Measurements from ENCODE around the gene DENND1A. TPM values are rescaled to one million over a fixed set of nuclear protein-coding genes. Genes with fewer than 3 reads are reported as not detected.

The DENND1A gene
- total RNA-seq, 2 experiments from 2014 or later, result 18.5 to 20.1 TPM

DNA sequence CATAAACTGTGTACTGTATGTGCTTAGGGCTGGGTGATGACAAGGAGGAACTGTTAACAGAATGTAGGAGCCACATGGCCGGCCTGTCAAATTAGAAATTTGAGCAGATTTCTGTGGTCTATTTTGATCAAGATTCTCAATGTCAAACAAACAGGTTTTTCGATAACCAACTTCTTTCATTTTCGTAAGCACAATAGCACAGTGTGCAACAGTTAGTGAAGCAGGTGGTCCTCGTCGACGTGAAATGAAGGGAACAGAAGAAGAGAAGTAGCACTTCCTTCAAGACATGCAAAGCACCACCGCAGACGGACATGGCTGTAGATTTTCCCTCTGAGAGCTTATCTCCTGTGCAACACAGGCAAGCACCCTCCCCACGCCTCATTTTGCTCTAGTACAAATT, 321.8 kb downstream of the DENND1A start:
- ChIA-PET POLR2A (no interaction called here), CTCF (no interaction called here)

DNA sequence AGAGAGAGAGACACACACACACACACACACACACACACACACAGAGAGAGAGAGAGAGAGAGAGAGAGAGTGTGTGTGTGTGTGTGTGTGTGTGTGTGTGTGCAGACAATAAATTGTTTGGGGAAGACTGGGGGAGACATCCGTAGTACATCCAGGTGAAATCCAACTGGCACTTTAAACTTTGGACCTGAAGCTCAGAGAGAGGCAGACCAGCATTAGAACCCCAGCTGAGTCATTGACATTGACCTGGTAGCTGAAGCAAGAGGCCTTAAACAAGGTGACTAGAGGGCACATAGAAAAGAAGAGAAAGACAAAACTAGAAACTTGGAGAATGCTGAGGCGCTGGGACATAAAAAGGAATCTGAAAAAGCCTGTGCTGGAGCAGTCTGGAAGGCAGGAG, 322.4 kb downstream of the DENND1A start:
- ChIA-PET POLR2A (no interaction called here), CTCF (no interaction called here)

DNA sequence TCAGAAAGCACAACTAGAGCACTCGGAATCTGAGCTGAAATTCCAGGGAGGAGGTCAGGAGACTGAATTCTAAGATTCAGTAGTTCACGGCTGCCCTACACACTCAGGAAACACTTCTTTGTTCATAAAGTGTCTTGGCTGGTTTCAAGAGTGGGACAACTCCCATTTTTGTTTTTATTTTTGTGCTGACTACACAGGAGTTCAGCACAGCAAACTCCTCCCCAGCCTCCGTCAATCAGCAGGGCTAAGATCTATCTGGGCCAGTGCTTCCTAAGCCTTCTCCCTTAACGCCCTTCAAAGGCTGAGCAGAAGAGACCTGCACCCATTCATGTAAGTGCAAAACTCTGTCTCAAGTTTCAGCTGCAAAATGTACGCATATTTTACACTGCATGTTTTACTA, 323.8 kb downstream of the DENND1A start:
- ChIA-PET POLR2A (no interaction called here), CTCF (no interaction called here)

DNA sequence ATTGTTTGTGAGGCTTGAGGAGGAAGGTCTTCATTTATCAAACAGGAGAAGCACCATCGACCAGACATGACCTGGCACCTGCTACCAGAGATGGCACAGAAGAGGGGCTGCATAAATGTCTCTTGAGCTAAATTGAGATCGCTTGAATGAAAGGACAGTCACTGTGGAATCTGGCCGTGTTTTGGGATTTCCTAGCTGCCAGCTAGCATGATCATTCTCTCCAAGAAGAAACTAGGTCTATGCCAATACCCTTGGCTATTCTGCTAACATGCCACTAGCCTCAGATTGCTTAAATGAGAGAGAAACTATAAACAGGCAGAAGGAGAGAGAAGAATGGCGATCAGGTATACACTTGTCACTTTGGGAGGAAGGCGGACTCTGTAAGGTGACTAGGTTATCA, 324.6 kb downstream of the DENND1A start:
- ChIA-PET POLR2A (no interaction called here), CTCF (no interaction called here)

DNA sequence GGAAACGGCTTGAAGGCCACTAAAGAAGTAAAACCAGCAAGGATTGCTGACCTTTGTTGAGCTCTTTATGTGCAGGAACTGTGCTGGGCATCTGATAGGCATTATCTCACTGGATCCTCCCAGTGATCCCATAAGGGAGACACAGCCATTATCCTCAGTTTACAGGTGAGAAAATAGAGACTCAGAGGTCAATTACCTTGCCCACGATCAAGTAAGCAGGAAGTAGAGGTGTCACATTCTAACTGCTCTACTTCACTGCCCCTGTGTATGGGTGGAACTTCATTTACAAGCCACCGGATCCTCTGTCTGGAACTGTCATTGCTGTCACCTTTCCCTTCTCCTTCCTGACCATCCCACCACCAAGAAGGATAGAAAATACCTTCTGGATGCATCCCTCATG, 325.1 kb downstream of the DENND1A start:
- ChIA-PET POLR2A (no interaction called here), CTCF (no interaction called here)

DNA sequence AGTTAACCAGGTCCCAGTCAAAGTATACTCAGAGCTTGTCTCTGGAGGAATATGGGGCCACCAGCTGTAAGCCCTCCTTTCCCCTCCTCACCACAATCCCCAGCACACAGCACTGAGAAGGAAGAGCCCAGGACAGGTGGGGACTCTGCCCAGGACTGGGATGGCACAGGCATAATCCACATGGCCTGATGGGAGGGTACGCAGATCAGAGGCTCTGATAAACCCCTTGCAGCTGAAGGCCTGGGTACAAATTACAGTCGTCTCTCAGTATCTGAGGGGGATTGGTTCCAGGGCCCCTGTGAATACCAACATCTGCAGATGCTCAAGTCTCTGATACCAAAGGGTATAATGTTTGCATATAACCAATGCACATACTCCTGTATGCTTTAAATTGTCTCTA, 328.1 kb downstream of the DENND1A start:
- CTCF ChIA-PET, result no interaction called here

DNA sequence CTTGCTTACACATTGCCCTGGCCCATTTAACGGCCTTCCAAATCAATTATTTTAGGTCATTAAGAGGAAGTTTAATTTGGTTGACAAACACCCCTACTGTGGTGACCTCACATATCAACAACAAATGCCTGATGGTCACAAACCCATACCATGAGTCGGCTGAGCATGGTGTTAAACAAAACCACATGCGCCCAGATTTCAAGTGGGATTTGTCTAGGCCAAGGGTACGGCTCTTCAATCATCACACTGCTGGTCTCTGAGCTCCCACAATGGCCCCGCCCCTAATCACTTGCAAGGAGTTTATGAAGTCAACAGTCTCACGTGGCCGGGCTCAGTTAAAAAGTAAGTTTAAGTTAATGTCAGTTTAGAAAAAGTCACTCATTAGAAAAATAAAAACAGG, 330.1 kb downstream of the DENND1A start:
- ChIA-PET CTCF (no interaction called here), POLR2A (no interaction called here)

More for the DNA sequence above, 328.1 kb downstream of the DENND1A start:
- POLR2A ChIA-PET, result no interaction called here

DNA sequence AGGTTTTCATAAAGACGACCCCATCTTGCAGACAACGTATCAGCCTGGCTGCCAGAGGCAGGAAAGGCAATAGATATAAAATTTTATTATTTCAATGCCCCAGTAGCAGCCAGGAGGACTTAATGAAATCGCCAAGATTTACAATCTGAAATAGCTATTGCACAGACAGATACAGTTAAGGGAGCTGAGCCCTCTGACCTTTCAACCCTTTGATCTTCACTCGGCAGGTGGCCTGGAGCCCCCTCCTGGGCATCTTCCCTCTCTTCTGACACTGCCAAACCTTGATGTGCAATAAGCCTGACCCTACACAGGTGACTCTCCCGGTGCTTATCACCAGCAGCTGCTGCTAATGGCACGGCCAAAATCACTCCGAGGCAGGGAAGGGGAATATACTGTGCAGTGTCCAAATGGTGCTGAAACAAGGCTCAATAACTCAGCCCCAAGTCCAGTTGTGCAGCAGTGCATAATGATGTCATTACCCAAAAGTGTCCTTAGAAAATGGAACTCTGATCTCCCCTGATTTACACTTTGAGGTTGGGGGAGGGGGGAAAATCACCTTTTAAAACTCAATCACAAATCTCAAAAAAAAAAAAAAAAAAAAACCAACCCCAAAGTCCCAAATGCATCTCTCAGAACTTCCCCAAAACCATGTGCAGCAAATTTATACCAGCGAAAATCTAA, 331.9 kb downstream of the DENND1A start:
- CTCF ChIA-PET, result no interaction called here

DNA sequence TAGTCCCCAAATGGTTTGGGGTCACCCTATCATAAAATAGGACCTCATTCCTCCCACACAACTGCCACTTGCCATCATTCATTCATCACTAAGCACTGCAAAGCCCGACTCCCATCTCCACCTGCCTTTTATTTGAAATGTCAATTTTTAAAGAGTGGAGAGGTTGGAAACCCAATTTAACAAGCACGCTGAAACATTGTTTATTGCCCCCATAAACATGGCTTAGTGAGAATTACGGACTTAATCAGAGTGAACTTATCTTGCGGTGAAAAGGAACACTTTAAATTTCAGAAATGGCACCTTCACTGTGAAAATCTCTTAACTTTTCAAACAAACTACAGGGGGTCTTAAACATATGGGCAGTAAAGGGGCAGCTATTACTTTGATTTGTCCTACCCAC, 332.9 kb downstream of the DENND1A start:
- CTCF ChIA-PET, result no interaction called here
- POLR2A ChIA-PET, result no interaction called here

More for the DNA sequence above, 331.9 kb downstream of the DENND1A start:
- POLR2A ChIA-PET, result no interaction called here

DNA sequence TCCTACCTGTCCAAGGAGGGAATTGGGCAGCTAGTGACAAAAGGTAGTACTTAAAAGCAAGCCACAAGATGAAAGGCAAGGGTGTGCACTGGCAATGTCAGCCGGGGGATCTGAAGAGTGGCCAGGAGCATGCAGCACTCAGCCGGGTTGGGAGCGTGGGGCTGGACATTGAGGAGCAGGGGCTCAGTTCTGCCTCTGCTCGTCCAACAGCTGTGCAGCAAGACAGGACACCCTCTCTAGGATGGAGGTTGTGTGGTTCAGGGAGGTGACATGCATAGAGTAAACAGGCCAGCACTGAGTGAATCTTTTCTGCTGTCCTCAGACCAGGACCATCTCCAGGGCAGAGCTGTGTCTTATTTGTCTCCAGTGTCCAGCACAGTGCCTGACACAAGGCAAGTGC, 338.6 kb downstream of the DENND1A start:
- ChIA-PET CTCF (no interaction called here), POLR2A (no interaction called here)

DNA sequence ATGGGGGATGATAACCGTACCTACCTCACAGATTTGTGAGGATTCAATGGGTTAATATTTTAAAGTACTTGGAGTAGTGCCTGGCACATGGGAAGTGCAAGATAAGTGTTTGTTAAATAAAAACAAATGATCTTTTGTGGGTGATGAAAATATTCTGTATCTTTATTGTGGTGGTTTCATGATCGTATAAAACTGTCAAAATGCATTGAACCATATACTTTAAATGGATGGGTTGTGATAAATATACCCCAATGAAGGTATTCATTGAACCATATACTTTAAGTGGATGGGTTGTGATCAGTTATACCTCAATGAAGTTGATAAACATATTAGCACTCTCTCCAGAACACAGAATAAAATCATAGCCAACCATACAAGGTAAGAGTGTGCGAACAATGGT, 339.4 kb downstream of the DENND1A start:
- ChIA-PET CTCF (no interaction called here), POLR2A (no interaction called here)

DNA sequence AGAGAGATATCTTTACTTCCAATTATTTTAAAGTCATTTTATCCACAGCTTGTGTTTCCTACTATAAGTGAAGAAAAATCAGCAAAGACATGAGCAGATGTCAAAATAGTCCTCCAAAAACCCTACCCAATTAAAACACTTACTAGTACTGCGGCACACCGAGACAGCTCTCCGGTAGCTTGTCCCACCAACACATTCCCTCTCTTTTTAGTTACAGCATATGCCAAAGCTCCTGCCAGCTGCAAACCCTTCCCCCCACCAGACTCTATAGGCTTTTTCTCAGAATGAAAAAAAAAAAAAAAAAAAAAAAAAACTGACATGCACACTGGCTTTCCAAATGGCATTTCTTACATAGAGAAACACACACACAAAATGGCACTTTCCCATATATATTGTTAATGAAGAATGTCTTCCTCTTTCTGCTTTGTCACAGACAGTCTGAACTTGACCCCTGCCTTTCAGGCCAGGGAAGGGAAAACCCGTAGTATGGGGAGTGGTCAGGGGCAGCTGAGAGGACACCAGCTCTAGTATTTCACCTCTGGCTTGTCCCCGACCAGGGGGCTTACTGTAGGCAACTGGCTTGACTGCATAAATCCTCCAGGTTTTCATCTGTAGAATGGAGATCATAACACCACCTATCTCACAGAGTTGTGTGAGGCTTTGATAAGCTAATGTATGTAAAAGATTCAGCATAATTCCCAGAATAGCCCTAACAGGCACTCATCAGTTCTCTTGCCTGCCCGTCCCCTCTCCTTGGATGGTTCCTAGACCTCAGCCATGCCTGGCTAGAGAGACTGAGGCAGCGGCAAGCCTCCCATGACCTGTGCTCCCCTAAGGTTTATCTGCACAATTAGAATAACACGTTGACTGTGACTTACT, 340.3 kb downstream of the DENND1A start:
- POLR2A ChIA-PET, result no interaction called here
- CTCF ChIA-PET, result no interaction called here

DNA sequence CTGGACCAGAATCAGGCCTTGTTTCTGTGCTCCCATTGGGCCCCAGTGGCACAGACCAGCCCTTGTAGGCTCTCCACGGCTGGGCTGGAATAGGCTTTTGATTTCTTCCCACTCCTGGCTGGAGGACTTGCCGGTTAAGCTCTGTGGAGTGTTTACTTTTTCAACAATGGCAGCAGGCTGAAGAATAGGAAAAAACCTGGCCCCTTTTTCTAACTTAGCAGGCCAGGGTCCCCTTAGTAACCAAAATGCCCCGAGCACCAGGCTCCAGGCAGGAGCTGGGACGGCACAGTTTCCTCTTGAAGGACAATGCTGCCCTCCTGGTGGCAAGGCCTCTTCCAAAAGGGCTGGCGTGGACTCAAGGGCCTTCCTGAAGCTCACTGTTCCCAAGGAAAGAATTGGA, 343.7 kb downstream of the DENND1A start:
- ChIA-PET CTCF (no interaction called here), POLR2A (no interaction called here)

DNA sequence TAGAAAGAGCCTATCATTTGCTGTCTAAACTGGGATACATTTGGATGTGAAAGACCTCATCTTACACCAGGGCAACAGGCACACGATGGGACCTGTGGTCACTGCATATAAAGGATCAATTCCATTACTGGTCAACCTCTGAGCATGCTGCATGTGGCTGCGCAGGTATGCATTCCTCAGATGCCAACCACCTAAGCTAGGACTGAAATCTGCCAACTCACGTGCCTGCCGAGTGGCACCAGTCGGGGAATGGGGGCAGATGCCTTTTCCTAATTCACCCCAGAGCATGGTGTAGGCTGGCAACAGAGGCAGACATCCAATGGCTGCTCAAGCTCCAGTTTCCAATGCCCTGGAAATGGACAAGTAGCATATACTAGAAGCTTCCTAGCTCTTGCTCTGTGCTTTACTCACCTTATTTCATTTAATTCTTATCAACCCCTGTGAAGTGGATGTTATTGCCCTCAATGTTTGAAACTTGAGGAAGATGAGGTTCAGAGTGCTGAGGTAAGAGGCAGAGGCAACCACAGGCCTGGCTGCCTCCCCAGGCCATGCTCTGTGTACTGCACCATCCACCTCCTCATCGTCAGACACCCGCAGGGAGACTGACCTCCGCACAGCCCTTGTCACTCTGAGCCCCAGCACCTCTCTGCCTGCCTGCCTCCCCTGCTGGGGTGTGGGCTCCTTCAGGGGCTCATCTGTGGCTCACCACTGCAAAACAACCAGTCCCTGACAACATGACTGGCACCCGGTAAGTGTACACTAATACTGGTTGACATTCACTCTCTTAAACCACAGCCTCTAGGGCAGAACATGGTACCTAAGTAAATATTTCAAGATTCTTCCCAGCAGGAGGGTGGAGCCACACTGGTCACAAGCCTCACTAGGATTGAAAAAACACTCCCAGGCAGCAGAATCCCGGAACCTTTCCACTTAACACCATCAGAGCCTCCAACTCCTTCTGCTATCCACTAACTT, 345.4 kb downstream of the DENND1A start:
- CTCF ChIA-PET, result no interaction called here

DNA sequence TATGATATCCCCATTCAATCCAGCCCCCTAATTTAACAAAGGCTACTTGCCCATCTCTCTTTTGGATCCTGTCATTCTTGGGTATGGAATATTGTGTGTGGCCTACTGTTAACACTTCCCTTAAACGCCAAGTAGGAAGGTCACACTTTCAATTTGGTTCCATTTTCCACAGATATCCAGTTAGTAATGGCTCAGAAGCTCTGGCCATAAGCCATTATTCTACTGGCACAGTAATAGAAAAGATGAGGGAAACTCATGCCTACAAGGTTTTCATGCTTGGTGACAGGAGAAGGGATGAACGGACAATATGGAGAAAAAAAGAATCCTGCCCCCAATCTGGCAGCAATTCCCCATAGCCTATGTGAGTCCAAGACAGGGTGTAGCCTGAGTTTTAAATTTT, 346.3 kb downstream of the DENND1A start:
- CTCF ChIA-PET, result no interaction called here
- POLR2A ChIA-PET, result no interaction called here

More for the DNA sequence above, 345.4 kb downstream of the DENND1A start:
- POLR2A ChIA-PET, result no interaction called here

DNA sequence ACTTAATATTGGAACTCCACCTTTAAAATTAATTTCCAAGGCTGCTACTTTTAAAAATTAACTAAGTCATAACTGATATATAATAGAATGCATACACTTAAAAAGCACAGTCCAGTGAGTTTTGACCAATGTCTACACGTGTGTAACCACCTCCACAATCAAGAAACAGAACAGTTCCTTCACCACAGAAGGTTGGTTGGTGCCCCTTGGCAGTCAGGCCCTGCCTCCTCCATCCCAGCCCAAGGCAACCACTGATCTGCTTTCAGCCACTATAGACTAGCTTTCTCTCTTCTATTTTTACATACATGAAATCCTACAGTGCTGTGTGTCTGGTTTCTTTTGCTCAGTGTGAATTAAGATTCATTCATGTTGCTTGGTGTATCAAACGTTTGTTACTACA, 358.7 kb downstream of the DENND1A start:
- ChIA-PET POLR2A (no interaction called here), CTCF (no interaction called here)

DNA sequence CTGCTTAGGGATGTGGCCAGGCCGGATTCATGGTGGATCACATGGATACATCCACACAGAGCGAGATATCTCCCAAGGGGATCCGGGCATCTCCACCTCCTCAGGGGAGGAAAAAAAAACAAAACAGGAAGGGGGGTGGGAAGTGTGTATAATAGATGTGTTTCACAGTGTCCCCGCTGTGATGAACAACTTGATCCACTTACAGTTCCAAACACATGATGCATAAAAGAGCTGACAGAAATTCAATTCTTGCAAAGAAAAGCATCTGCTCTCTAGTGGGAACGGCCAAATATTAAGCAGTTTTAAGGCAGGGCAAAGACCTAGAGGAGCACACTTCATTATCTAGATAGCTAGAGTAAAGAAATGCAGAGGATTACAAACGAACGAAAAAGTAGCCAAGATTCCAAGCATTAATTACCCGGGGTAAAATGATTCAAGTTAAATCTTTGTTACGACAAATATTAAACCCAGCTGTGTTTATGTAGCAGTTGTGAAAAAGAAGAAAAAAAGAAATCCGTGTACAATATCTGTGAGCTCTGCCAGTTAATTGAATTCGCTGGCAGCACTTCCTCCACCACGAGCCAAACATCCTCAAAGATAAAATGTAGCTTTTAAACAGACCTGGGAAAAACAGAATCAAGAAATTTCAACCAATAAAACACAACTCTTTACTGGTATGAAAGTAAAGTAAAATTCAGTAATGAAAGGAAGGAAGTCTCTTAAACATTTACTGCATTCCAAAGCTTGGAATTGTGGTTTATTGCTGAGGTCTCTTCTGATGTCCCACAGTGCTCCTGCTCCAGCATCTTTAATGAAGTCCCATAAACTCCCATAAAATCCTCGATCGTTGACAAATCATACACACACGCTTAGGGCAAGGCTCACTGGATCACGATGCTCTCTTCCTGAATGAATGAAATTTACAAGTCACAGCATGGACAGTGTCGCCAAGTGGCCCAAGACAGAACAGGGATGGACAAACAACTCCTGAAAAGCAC, 360.9 kb downstream of the DENND1A start:
- ChIA-PET POLR2A (no interaction called here), CTCF (interaction anchor here (0.6 kb wide), 1 partner anchor 1996 kb away, joined by 3 read pairs; no protein-coding TSS in a partner anchor)

DNA sequence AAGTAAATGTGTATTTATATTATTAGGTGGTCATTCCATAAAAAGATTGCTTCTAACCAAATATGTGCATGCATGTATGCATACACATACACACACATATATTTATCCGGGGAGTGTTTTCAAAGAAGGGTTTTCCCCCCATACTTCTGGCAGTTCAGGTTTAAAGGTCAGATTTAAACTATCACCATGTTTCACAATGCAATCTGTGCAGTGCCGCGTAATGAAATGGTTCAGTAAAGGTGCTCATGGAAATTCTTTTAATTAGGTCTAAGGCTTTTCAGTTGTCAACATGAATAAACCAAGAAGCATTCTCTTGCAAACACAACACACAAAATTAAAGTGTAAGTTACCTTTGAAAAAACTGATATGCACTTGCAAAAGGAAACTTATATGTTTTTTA, 362.9 kb downstream of the DENND1A start:
- POLR2A ChIA-PET, result no interaction called here
- CTCF ChIA-PET, result no interaction called here

DNA sequence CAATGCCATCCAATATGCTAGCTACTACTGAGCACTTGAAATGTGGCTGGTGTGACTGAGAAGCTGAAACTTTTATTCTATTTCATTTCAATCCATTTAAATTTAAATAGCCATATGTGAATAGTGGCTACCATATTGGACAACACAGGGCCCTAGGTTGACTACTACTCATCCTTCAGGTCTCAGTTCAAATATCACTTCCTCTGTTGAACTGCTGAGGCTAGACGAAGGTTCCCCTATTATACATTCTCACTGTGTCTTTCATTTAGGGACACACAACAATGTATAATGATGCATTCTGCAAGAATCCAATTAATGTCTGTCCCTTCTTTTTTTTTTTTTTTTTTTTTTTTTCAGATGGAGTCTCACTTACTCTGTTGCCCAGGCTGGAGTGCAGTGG, 365.3 kb downstream of the DENND1A start:
- CTCF ChIA-PET, result no interaction called here
- POLR2A ChIA-PET, result no interaction called here
